ENCODE measurements around the gene GARIN5B. TPM values are rescaled to one million over a fixed set of nuclear protein-coding genes. Genes with fewer than 3 reads are reported as not detected.

Gene GARIN5B
- polyA plus RNA-seq, 10 donors = 0.07 TPM; not detected in 9

GRCh38 chr19:55370305-55370988 lies 7.4 kb upstream of the GARIN5B start, which contains the start of gene IL11:
Gene IL11 (minus strand): TSS chr19:55370463. CDS start chr19:55370310, 153 bp downstream.
- no peak for DNase-seq

GRCh38 chr19:55369653-55370304 lies 6.7 kb upstream of the GARIN5B start:
- peak in 1 of 3 donors; percentile 66 for DNase-seq

- peak in 1 of 3 donors; percentile 58 for DNase-seq
These were observed 5.9 kb upstream of the GARIN5B start for GRCh38 chr19:55368701-55369563.

DNA sequence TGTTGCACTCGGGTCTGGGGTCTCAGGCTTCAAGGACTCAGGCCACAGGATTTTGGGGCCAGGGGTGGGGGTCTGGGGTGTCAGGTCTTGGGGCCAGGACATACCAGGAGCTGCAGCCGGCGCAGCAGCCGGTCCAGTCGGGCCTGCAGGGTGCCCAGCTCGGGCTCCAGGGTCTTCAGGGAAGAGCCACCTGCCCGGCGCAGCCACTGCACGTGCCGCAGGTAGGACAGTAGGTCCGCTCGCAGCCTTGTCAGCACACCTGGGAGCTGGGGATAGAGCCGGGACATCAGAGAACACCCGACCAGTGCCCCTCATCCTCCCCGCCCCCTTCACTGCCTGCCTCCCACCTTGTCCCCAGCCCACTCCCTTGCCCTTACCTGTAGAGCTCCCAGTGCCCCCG lies 5.0 kb upstream of the GARIN5B start:
- DNase-seq = no peak

- no peak for DNase-seq
These were observed 3.7 kb upstream of the GARIN5B start for GRCh38 chr19:55366790-55367189.

- DNase-seq = no peak
These were observed 2.9 kb upstream of the GARIN5B start for GRCh38 chr19:55365964-55366363.

DNA sequence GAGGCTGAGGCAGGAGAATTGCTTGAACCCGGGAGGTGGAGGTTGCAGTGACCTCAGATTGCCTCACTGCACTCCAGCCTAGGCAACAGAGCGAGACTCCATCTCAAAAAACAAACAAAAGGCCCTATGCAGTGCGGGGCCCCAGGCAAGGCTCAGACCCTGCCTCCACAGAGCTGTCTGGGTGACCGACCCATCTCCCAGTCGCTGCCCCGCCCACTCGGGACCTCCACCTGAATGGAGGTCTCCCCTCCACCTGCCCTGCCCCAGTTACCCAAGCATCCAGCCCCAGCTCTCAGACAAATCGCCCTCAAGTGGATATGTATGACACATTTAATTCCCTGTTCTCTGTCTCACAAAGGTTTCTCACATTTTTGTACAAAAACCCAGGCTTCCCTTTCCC lies 2.2 kb upstream of the GARIN5B start:
- no peak for DNase-seq

- no peak for DNase-seq
These were observed 678 bp downstream of the GARIN5B start for GRCh38 chr19:55362174-55362989.

GRCh38 chr19:55360902-55361301 lies 2.2 kb downstream of the GARIN5B start:
- DNase-seq = no peak

GRCh38 chr19:55358943-55359908 lies 3.8 kb downstream of the GARIN5B start:
- DNase-seq = no peak

- DNase-seq = no peak
These were observed 4.6 kb downstream of the GARIN5B start for GRCh38 chr19:55358493-55358892.

DNA sequence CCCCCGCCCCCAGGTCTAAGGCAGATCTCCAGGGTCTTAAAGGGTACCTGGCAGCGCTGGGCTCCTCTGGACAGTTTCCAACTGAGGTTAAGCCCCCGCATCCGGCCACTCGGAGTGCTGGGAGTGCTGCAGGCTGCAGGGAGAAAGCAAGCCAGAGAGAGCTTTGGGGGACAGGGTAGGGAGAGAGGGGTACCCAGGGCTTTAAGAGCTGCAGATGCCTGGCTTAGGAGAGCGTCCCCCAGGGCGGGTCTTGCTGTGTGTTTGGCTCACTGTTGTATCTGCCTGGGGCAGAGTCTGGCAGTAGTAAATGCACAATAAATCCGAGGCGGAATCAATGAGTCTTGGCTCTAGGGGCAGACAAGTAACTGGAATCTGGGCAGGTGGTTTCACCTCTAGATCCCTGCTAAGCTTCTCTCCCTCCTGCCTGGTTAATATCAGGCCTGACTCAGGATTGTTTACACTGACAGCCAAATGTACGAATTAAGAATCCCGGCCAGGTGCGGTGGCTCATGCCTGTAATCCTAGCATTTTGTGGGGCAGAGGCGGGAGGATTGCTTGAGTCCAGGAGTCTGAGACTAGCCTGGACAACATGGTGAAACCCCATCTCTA lies 7.7 kb downstream of the GARIN5B start:
- DNase-seq = no peak

- no peak for DNase-seq
These were observed 8.3 kb downstream of the GARIN5B start, which contains the start of gene COX6B2 for GRCh38 chr19:55354698-55355212. Gene COX6B2 (minus strand): TSS chr19:55354719. CDS start chr19:55354521, 198 bp downstream.

DNA sequence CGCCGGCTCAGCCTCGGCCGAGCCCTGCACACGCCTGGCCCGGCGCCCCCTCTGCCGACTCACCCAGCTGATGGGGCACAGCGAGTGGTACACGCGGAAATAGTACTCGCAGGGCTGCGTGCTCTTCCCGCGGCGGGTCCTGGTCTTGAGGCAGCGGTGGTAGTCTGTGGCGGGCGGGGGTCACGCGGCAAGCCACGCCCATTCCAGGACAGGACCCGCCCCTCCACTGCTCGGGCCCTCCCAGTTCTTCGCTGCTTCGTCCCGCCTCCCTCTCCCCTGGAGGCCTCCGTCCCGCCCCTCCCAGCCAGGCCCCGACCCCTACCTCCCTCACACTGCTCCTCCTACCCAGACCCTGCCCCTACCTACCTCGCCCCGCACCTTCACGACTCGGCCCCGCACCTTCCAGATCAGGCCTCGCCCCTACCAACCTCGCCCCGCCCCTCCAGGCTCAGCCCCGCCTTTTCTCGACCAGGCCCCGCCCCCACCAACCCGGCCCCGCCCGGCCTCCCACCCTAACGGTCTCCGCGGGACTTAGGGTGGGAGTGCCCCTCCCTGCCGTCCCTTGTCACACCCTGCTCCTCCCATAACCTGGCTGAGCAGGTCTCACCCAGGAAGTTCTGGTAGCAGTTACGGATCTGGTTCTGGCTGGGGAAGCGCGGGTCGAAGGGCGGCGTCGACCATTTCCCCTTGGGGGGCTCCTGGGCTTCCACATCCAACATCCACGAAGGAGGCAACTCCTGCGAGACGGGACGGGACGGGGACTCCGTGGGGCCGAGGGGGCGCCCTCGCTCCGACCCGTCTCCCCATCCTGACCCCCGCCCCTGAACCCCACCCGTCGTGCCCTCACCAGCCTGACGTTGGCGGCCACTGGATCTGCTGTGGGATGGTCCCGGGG lies 9.0 kb downstream of the GARIN5B start:
- DNase-seq = peak in 1 of 3 donors; percentile 63

DNA sequence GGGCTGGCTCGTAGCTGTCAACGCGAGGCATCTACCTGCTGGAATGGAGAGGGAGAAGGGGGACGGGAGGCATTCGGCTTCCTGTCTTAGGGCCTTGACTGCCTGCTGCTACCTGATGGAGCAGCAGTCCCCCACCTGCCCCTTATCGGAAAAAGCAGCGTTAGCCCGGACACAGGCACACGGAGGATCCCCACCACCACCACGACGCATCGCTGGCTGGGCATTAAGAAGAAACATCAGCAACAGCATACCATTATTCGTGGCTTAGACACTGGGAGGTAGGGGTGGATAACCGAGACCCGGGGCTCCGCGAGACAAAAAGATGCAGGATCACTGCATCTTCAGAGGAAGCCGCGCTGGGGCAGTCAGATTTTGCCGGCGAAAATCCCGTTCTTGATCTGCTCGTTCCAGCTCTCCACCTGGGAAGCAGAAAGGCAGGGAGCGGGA lies 9.7 kb downstream of the GARIN5B start:
- DNase-seq = no peak

GRCh38 chr19:55352549-55353145 lies 10.4 kb downstream of the GARIN5B start:
- DNase-seq = no peak

DNA sequence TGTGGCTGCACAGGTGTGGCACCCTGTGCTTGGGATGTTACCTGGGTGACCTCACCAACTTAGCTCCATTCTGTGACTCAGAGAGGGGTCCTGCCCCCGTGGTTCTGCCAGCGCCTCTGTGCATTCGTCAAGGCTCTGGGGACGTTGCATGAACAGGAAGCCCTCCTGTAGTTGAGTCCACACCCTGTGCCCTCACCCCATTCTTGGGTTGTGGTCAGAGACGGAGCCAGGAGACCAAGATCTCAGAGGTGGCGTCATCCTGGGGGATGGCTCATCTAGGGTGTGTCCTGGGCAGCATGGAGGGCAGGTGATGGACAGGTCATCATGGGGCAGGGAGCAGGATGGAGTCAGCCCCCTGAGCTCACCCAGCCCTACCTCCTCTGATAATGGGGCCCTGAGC lies 11.0 kb downstream of the GARIN5B start:
- DNase-seq = no peak

Measured in muscle of back (tissue), 11 donors.